Iris pigment epithelial cell (primary cell): Measurements from ENCODE around the gene GNPTAB.
"Not testable (repeated sequence)": the region's sequence is repeated elsewhere in the genome, so short reads cannot be mapped to it uniquely, and the experiment has no call there.

Experiments
- DNase-seq: peaks from one replicate; pipeline ENCODE4 v3.0.0-alpha.2; 2011; ENCODE audit warnings: low read depth

The GNPTAB gene

DNA sequence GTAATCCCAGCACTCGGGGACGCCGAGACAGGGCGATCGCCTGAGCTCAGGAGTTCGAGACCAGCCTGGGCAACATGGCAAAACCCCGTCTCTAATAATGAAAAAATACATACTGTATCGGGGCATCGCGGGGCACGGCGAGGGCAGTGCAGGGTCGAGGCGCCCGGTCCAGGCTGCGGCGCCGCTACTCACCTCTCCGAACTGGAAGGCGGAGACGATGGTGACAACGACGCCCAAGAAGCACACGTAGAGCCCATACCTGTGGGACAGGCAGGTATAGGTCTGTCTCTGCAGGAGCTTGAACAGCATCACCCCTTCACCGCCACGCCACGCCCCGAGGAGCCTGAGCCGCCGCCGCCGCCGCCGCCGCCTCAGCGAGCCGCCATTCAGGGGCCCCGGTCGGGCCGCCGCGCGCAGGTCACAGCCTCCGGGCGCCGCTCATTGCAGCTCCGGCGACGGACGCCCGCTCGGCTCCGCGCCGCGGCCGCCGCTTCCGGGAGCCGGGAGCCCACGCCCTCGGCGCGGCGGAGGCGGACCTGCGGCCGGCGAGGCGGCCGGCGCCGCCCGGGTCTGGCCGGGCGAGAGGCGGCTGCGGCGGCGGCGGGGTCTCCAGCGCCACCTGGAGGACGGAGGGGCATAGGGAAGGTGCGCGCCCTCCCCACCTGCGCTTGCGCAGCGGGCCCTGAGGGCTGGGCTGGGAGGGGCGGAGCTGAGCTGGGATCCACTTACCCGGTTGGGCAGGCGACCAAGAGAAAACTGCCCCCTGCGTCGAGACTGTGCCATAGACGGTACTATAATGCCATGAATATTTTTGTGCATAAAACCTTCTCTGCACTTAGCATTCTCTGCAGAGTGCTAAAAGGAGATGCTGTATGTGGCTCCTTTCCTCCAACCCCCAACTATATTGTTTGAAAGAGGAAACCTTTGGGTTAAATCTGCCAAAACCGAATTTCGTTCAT, at the start of gene GNPTAB:
Gene GNPTAB, minus strand, starts transcription at position 593 of the 959 bp plus-strand sequence. Its CDS starts 284 bp downstream, at position 309.
- DNase-seq: peak; percentile 90

DNA sequence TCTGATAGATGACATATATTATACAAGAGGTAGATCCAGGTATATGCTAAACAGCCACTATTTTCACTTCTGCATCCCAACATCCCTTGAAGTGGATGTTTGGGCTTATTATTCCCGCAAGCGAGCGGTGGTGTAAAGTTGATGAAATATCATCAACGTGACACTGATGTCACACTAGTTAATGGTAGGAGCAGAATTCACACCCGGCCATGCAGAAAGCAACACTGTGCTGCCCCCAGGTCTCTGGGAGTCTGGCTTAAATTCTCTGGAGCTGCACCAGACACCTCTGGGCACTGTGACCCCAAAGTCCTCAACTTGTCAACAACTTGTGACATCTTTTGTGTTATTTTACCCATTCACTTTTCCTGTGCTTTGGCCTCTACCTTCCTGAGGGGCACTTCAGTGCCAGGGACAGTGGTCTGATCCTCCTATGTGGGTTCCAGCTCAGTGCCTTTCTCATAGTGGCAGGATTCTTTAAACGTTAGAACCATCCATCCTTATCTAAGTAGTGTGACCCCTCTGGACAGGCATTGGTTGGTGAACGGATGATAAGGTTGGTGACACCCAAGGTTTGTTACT, 47.6 kb upstream of the GNPTAB start:
- DNase-seq: no peak

DNA sequence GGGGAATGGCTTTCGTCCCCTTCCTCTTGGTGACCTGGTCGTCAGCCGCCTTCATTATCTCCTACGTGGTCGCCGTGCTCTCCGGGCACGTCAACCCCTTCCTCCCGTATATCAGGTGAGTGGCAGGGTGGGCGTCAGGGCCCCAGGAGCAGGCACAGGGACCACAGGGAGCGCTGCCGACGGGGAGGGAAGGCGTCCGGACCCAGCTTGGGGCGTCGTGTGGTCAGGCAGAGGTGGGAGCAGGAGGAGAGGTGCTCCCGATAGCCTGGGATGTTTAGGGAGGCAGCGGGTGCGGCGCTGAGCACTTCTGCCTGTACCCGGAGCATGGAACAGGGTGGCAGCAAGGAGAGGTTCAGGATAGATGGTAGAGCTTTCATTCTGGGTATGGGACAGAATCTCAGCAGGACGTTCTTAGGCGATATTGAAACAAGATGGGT, 47.1 kb upstream of the GNPTAB start:
- peak; percentile 37 for DNase-seq

DNA sequence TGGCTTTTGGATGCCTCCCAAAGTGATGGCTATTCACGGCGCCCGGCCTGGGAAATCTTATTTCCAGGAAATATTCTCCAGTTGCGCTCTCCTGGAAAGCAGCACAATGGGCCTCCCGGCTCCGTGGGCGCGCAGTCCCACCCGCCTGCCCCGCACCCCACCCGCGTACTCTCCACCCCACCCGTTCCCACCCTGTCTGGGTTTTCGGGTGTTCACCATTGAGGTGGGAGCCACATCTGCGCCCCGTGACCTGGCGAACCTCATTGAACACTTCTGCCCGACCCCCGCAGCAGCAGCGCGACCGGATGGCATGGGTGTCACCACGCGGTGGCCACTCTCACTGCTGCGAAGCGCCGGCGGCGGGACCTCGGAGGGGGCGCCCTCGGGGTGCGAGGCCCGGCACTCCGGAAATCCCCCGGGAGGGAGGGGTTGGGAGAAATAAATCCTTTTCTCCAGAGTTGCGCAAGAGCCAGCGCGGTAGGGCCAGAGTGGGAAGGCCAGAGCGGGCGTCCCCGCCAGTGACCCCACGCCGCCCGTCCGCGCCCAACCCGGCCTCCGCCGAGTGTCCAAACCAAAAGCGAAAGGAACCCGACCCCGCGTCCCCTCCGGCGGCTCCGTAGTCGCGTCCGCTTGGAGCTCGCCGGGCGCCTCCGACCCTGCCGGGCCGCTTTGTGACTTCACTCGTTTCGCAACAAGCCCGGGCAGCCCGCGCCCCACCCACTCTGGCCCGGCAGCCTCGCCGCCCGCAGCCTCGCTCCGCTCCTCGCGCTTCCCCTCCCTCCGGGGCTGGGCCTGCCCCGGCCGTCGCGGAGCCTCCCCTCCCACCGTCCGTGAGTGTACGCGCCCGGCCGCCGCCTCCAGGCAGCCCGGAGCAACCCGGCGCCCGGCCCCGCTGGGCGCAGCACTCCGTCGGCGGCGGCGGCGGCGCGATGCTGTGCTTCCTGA, 46.4 kb upstream of the GNPTAB start, which contains the start of gene DRAM1:
Gene DRAM1, plus strand, starts transcription at position 720 of the 945 bp plus-strand sequence. Its CDS starts 210 bp downstream, at position 930.
- DNase-seq: peak; percentile 95

DNA sequence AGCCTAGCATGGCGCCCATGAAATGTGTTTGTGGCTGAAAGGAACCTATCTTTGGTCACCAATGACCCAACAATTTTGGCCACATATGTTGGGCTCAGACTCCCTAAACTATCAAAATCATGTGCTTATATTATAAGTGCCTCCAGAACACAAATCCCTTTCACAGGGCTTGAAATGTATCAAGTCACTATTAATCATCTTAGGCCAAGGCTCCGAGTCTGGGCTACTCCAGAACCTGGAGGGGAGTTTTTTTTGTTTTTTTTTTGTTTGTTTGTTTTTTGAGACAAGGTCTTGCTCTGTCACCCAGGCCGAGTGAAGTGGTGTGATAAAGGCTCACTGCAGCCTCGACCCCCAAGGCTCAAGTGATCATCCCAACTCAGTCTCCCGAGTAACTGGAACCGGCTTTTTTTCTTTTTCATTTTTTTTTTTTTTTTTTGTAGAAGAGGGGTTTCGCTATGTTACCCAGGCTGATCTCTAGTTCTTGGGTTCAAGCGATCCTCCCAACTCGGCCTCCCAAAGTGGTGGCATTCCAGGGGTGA, 45.6 kb upstream of the GNPTAB start:
- DNase-seq: peak; percentile 48

DNA sequence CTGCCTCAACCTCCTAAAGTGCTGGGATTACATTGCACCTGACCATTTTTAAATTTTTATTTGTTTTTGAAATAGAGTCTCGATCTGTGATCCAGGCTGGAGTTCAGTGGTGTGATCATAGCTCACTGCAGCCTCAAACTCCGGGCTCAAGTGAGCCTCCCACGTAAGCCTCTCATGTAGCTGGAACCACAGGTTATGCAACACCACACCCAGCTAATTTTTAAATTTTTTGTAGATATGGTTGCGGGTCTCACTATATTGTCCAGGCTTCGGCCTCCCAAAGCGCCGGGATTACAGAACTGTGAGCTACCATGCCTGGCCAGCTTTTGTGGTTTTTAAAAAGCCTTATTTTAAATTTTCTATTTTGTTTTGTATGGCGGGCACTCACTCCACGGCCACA, 44.4 kb upstream of the GNPTAB start:
- DNase-seq: no peak

DNA sequence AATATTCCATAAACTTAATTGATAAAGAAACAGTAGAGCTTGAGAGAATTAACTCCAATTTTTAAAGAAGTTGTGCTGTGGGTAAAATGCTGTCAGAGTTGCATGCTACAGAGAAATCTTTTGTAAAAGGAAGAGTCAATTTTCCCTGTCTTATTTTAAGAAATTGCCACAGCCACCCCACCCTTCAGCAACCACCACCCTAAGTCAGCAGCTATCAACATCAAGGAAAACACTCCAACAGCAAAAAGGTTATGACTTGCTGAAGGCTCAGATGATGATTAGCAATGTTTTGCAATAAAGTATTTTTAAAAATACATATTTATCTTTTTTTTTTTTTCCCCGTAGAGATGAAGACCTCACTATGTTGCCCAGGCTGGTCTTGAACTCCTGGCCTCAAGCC, 40.2 kb upstream of the GNPTAB start:
- no peak for DNase-seq

DNA sequence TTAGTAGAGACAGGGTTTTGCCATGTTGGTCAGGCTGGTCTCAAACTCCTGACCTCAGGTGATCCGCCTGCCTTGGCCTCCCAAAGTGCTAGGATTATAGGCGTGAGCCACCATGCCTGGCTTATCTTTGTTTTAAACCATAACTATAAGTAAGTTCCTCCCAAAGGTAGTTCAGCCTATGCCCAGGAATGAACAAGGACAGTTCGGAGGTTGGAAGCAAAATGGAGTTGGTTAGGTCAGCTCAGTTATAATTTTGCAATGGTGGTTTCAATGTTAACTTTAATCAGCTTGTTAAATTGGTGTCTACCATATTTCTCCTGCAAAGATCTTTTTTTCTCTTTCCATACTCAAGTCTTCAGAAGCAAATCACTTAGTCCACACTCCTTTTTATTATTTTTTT, 36.9 kb upstream of the GNPTAB start:
- DNase-seq: not testable (repeated sequence)

DNA sequence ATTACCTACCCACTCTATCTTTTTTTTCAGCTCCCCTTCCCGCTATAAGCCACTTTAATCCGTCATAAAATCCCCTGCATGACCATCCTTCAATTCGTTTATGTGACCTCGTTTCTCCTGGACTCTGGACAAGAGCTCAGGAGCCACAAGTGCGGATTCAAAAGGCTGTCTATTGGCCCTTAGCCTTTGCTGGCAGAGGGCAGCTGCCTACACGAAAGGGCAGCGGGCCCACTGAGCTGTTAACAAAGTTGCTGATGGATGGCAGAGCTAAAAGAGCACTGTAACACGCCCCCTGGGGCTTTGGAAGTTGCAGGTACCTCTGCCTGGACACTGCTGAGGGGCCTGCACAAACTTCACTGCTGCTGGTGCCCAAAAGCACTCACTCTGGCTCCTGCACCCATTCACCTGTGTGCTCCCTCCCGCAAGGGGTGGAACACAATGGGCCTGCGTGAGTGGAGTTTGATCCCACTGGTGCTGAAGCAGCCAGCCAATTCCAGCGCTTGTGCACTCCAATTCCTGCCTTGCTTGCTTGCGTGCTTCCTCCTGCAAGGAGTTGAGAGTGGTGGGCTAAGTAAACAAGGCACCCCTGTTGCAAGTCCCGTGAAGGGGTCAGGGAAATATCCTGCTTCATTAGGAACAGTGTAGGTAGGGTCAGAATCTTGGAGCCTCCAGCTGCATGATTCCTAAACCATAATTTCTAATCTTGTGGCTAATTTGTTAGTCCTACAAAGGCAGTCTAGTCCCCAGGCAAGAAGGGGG, 36.0 kb upstream of the GNPTAB start:
- no peak for DNase-seq

DNA sequence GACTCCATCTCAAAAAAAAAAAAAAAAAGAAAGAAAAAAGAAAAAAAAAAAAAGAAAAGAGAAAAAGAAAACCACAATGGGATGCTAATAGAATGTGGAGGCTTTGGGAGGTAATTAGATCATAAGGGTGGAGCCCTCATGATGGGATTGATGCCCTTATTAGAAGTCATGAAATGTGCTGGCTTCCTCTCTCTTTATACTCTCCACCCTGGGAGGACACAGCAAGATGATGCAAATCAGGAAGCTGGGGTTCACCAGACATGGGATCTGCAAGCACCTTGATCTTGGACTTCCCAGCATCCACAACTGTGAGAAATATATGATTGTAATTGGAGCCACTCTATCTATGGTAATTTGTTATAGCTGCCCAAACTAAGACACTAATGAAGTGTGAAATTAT, 33.2 kb upstream of the GNPTAB start:
- DNase-seq: no peak

DNA sequence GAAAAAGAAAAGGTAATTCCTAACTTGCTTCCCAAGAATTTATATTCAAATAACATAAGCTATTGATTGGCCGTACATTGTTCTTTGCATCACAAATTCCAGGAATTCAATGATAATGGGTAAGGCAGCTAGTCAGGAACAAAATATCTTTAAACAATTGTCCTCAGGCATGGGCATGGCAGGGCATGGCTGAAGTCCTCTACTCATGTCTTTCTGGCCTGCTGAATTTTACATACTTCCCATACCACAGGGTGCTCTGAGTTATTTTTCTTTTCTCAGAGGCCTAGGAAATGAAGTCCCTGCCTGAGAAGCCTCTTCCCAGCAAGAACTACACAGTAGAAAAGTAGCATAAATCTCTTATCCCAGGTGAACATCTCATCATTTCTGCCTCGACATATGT, 31.5 kb upstream of the GNPTAB start:
- DNase-seq: no peak

DNA sequence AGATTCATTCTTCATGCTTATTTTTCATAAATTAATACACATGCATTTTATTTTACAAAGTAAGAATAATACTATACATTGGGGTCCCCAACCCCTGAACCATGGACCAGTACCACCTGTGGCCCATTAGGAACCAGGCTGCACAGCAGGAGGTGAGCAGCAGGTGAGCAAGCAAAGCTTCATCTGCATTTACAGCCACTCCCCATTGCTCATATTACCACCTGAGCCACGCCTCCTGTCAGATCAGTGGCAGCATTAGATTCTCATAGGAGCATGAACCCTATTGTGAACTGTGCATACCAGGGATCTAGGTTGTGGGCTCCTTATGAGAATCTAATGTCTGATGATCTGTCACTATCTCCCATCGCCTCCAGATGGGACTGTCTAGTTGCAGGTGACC, 30.9 kb upstream of the GNPTAB start:
- DNase-seq: not testable (repeated sequence)

DNA sequence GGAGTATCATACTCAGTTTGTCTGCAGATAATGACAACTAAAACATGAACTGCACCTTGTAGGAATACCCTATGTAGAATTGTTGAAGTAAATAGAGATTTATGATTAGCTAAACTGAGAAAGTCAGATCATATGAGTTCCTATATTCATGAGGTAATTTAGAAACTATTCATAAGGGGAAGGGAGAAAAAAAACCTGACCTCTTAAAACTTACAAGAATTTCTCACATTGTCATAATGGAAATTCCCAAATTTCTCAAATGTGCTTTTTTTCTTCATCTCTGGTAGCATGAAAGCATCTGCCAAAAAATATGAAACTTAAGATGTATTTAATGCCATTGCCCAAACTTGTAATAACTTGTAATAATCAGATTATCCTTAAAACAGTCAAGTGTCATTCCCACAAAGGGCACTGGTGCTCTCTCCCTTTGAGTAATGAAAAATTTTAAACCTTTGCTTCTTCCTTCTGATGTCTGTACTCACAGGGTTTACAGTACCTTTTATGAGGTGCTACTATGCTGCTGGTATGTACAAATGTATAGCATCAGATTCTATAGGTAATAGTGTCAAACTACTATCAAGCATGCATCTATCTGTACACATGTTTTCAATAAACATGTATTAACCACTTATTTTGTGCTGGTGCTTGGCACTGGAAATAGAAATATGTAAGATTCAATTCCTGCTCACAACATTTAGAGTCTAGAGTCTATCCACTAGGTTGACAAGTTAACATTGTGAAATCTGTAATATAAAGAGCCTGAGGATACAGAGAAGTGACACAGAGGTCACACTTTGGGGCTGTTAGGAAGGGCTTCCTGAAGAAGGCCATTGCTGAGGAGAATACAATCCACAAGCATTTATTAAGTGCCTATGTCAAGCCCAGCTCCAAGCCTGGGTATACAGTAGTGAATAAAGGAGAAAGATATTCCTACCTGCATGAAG, 29.2 kb upstream of the GNPTAB start:
- peak; percentile 72 for DNase-seq

DNA sequence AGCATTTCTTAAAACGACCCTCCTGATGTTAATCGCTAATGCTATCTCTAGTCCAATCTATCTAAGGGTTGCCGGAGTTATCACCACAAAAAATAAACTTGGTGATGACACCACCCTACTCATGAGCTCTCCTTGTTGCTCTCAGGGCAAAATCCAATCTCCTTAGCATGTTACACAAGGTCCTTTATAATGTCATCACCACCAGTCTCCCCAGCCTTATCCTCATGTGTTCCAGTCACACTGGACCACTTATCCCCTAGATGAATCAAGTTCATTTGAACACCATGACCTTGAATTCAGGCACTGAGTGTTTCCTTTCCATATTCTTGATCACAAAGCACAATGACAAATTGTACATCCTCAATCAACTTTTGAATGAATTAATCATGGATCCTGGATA, 27.6 kb upstream of the GNPTAB start:
- DNase-seq: no peak

DNA sequence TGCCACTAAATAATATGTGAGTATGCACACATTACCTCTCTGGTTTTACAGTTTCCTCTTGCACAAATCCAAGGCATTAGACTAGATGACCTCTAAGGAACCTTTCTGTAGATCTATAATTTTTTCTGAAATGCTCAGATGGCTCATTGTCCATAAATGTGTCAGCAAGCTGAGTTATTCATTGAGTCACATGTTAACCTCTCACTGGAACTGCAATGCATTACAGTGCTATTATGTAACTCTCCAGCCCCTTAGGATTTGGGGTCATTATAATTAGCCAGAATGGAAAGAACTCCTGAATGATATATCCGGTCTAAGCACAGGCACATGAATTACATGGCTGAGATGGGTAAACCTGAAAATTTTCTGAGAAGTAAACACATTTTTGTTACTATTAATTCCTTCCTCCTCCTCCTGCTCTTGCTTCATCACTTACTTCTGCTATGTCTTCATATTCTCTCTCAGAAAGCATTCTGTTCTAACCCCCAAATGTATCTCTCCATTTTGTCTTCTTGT, 26.3 kb upstream of the GNPTAB start:
- DNase-seq: peak; percentile 91

DNA sequence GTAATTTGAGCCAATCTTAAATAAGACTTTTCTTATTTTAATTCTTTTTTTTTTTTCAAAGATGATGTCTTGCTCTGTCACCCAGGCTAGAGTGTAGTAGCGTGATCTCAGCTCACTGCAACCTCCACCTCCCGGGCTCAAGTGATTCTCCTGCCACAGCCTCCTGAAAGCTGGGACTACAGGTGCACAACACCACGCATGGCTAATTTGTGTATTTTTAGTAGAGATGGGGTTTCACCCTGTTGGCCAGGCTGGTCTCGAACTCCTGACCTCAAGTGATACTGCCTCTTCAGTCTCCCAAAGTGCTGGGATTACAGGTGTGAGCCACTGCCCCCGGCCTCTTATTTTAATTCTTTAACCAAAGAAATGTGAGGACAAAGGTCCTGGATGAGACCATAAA, 25.9 kb upstream of the GNPTAB start:
- not testable (repeated sequence) for DNase-seq

DNA sequence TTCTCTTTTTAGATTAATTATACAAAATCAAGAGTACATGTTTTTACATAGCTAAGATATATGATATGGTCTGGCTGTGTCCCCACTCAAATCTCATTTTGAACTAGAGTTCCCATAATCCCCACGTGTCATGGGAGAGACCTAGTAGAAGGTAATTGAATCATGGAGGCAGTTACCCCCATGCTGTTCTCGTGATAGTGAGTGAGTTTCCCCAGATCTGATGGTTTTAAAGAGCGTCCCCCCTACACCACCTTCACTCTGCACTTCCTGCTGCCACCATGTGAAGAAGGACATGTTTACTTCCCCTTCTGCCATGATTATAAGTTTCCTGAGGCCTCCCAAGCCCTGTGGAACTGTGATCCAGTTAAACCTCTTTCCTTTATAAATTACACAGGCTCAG, 25.2 kb upstream of the GNPTAB start:
- DNase-seq: no peak

DNA sequence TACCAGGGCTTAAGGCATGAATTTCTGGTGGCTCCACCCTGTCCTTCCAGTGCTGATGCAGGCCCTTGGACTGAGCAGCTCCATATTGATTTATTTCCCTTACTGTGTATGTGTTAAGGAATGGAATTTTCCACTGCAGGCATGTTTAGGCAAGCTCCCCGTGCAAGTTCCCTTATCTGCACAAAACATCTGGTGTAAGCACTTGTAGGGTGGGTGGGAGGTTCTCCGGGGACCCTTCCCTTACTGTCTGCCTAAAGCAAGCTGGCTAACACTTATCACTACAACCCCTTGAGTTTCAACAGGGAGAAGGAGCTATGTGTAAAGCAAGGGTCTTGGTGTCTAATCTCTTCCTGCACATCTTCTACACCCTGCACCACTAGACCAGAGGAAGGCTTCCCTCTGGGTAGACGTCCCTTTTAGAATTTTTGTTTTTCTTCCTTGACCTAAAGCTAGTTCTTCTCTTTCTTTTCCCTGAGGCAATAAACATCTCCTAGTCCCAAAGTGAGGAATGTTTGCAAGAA, 24.7 kb upstream of the GNPTAB start:
- DNase-seq: peak; percentile 59

DNA sequence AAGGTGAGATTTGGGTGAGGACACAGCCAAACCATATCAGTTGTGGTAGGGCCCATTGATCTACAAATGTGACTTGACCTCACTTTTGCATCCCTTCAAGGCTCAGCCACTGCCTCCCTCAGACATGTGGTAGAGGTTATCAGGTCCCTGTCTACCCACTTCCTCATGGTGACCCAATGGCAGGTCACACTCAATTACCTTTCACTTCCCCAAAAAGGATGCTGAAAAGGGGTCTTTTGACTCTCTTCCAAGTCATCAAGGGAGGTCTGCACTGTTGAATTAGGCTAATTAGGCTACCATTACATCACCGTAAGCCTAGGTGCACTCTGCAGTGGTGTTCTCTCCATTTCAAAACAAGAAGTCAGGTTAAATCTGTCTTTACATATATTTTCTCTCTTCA, 24.0 kb upstream of the GNPTAB start:
- no peak for DNase-seq
